Tibial nerve (tissue), 3 donors: ENCODE data around the gene UBE2E2.
"Not testable (repeated sequence)": the region's sequence is repeated elsewhere in the genome, so short reads cannot be mapped to it uniquely, and the experiment has no call there.

Experiments used
- CTCF ChIP-seq, 5 experiments: fragments of 200-600 bp in 3 of 5; fragments of 450-650 bp in 2 of 5; sonication (generic) in 3 of 5; IDR thresholded peaks; one replicate each; pipeline ENCODE4 v1.5.1; 2016 to 2019; ENCODE audit warnings: antibody characterized with exemption in 5 of 5, mild to moderate bottlenecking in 3 of 5, moderate library complexity in 2 of 5
- POLR2A ChIP-seq, 2 donors: fragments of 450-650 bp; IDR thresholded peaks; one replicate each; pipeline ENCODE4 v1.6.1; 2017; ENCODE audit warnings: antibody characterized with exemption in 2 of 2, mild to moderate bottlenecking in 2 of 2, moderate library complexity in 2 of 2

DNA sequence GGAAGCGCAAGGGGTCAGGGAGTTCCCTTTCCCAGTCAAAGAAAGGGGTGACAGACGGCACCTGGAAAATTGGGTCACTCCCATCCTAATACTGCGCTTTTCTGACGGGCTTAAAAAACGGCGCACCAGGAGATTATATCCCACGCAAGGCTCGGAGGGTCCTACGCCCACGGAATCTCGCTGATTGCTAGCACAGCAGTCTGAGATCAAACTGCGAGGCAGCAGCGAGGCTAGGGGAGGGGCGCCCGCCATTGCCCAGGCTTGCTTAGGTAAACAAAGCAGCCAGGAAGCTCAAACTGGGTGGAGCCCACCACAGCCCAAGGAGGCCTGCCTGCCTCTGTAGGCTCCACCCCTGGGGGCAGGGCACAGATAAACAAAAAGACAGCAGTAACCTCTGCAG is 146.3 kb downstream of the UBE2E2 start:
- TF ChIP-seq CTCF, POLR2A (IDR thresholded peaks at IDR 0.05): not testable (repeated sequence)
